GM21825 (cell line): ENCODE results near the gene VPS35L.

Experiments used
- ATAC-seq: cut with Tn5 transposase; IDR thresholded peaks from one replicate; pipeline ENCODE4 v1.9.1; 2021; ENCODE audit warnings: mild to moderate bottlenecking, moderate library complexity; ENCODE audit not compliant: unreplicated experiment

VPS35L gene

GRCh38 chr16:19595043-19595767 is 39.7 kb downstream of the VPS35L start:
- no peak for ATAC-seq

GRCh38 chr16:19598805-19599510 is 43.5 kb downstream of the VPS35L start:
- no peak for ATAC-seq

GRCh38 chr16:19599968-19600716 is 44.6 kb downstream of the VPS35L start:
- ATAC-seq = no peak

- no peak for ATAC-seq
These were observed 45.8 kb downstream of the VPS35L start for GRCh38 chr16:19601083-19601976.

GRCh38 chr16:19604911-19605310 is 49.4 kb downstream of the VPS35L start:
- no peak for ATAC-seq

- no peak for ATAC-seq
These were observed 50.2 kb downstream of the VPS35L start for GRCh38 chr16:19605701-19606100.

GRCh38 chr16:19607616-19608280 is 52.2 kb downstream of the VPS35L start:
- no peak for ATAC-seq

GRCh38 chr16:19609359-19609758 is 53.9 kb downstream of the VPS35L start:
- ATAC-seq = no peak

GRCh38 chr16:19610200-19610599 is 54.7 kb downstream of the VPS35L start:
- ATAC-seq = no peak

GRCh38 chr16:19613834-19614233 is 58.3 kb downstream of the VPS35L start:
- no peak for ATAC-seq

- no peak for ATAC-seq
These were observed 60.7 kb downstream of the VPS35L start for GRCh38 chr16:19616241-19616640.

- ATAC-seq = no peak
These were observed 63.4 kb downstream of the VPS35L start for GRCh38 chr16:19618876-19619275.

GRCh38 chr16:19621445-19621844 is 65.9 kb downstream of the VPS35L start:
- no peak for ATAC-seq

GRCh38 chr16:19625039-19625438 is 69.5 kb downstream of the VPS35L start:
- no peak for ATAC-seq

GRCh38 chr16:19636436-19637267 is 81.1 kb downstream of the VPS35L start:
- no peak for ATAC-seq

- ATAC-seq = no peak
These were observed 84.5 kb downstream of the VPS35L start for GRCh38 chr16:19639986-19640421.

- no peak for ATAC-seq
These were observed 87.0 kb downstream of the VPS35L start for GRCh38 chr16:19642501-19642900.

GRCh38 chr16:19644877-19645276 is 89.4 kb downstream of the VPS35L start:
- ATAC-seq = no peak

GRCh38 chr16:19645557-19645981 is 90.1 kb downstream of the VPS35L start:
- no peak for ATAC-seq
